Measurements from ENCODE around the gene CPT2.

CPT2 gene

GRCh38 chr1:53214376-53214940, 17.8 kb downstream of the CPT2 start:
- DNase-seq (ENCODE audit: low read depth in 2 of 2, low spot score in 1 of 2): no peak

GRCh38 chr1:53218201-53218600, 21.6 kb downstream of the CPT2 start:
- DNase-seq (ENCODE audit: low read depth in 2 of 2, low spot score in 1 of 2): no peak

GRCh38 chr1:53219711-53220110, 23.1 kb downstream of the CPT2 start:
- no peak for DNase-seq (ENCODE audit: low read depth in 2 of 2, low spot score in 1 of 2)

GRCh38 chr1:53220171-53220961, 23.7 kb downstream of the CPT2 start, which contains the start of gene CZIB:
CZIB (minus strand) TSS chr1:53220634; CDS start chr1:53220575, 59 bp downstream.
- DNase-seq (ENCODE audit: low read depth in 2 of 2, low spot score in 1 of 2): peak; percentile 80 to 81

- no peak for DNase-seq (ENCODE audit: low read depth in 2 of 2, low spot score in 1 of 2)
These were observed 24.3 kb downstream of the CPT2 start for GRCh38 chr1:53220962-53221286.

- DNase-seq (ENCODE audit: low read depth in 2 of 2, low spot score in 1 of 2): no peak
These were observed 41.0 kb downstream of the CPT2 start for GRCh38 chr1:53237638-53238037.

- DNase-seq (ENCODE audit: low read depth in 2 of 2, low spot score in 1 of 2): peak; percentile 89 to 94
These were observed 41.9 kb downstream of the CPT2 start, which contains the start of gene MAGOH for GRCh38 chr1:53238197-53239155. MAGOH (minus strand) TSS chr1:53238518; CDS start chr1:53238448, 70 bp downstream.

GRCh38 chr1:53241828-53242227, 45.2 kb downstream of the CPT2 start:
- no peak for DNase-seq (ENCODE audit: low read depth in 2 of 2, low spot score in 1 of 2)

- DNase-seq (ENCODE audit: low read depth in 2 of 2, low spot score in 1 of 2): no peak
These were observed 45.8 kb downstream of the CPT2 start for GRCh38 chr1:53242381-53242780.

- no peak for DNase-seq (ENCODE audit: low read depth in 2 of 2, low spot score in 1 of 2)
These were observed 47.5 kb downstream of the CPT2 start for GRCh38 chr1:53244141-53244540.

- DNase-seq (ENCODE audit: low read depth in 2 of 2, low spot score in 1 of 2): no peak
These were observed 49.9 kb downstream of the CPT2 start for GRCh38 chr1:53246261-53247134.

GRCh38 chr1:53249706-53250105, 53.1 kb downstream of the CPT2 start:
- DNase-seq (ENCODE audit: low read depth in 2 of 2, low spot score in 1 of 2): no peak

- no peak for DNase-seq (ENCODE audit: low read depth in 2 of 2, low spot score in 1 of 2)
These were observed 53.7 kb downstream of the CPT2 start for GRCh38 chr1:53250325-53250724.

GRCh38 chr1:53254011-53254640, 57.5 kb downstream of the CPT2 start:
- DNase-seq (ENCODE audit: low read depth in 2 of 2, low spot score in 1 of 2): no peak

- DNase-seq (ENCODE audit: low read depth in 2 of 2, low spot score in 1 of 2): no peak
These were observed 58.4 kb downstream of the CPT2 start for GRCh38 chr1:53255031-53255430.

- DNase-seq (ENCODE audit: low read depth in 2 of 2, low spot score in 1 of 2): no peak
These were observed 60.2 kb downstream of the CPT2 start for GRCh38 chr1:53256511-53257453.

GRCh38 chr1:53257454-53258081, 60.9 kb downstream of the CPT2 start:
- no peak for DNase-seq (ENCODE audit: low read depth in 2 of 2, low spot score in 1 of 2)

GRCh38 chr1:53258216-53258615, 61.6 kb downstream of the CPT2 start:
- no peak for DNase-seq (ENCODE audit: low read depth in 2 of 2, low spot score in 1 of 2)

- DNase-seq (ENCODE audit: low read depth in 2 of 2, low spot score in 1 of 2): no peak
These were observed 63.3 kb downstream of the CPT2 start for GRCh38 chr1:53259932-53260331.
